ENCODE results near the gene FAT1. TPM values are rescaled to one million over a fixed set of nuclear protein-coding genes. Genes with fewer than 3 reads are reported as not detected.

The FAT1 gene
- total RNA-seq, 1 donor from 2014 or later: 344 TPM

DNA sequence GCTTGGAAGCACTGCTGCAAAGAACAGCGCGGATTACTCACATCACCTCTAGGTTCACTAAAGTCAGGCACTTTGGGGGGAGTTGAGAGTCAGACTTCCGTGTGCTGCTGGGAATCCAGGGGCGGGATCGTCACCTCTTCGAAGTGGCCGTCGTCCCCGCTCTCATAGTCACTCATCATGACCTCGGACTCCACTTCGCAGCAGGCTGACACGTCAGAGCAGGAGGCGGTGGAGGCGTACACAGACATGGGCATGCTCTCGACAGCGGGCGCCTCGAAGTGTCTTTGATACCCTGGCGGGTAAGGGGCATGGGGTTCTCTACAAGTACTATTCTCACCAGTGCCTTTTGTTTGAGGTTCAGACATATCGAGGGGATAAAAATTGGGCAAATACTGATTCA is 135.2 kb downstream of the FAT1 start:
- H3K36me3 ChIP-seq (ENCODE audit: control insufficient read depth, insufficient read depth, low read length): peaks cover 4% of the 10 kb centered on the region
- H3K4me3 ChIP-seq (ENCODE audit: low read depth, low read length): no peak overlapping the region
- no peak for DNase-seq (ENCODE audit: low read depth)
- no peaks in the 10 kb centered on the region for H3K27me3 ChIP-seq (ENCODE audit: control insufficient read depth, insufficient read depth, low read length)
- TF ChIP-seq, protein P1, sequence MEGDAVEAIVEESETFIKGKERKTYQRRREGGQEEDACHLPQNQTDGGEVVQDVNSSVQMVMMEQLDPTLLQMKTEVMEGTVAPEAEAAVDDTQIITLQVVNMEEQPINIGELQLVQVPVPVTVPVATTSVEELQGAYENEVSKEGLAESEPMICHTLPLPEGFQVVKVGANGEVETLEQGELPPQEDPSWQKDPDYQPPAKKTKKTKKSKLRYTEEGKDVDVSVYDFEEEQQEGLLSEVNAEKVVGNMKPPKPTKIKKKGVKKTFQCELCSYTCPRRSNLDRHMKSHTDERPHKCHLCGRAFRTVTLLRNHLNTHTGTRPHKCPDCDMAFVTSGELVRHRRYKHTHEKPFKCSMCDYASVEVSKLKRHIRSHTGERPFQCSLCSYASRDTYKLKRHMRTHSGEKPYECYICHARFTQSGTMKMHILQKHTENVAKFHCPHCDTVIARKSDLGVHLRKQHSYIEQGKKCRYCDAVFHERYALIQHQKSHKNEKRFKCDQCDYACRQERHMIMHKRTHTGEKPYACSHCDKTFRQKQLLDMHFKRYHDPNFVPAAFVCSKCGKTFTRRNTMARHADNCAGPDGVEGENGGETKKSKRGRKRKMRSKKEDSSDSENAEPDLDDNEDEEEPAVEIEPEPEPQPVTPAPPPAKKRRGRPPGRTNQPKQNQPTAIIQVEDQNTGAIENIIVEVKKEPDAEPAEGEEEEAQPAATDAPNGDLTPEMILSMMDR (IDR thresholded peaks at IDR 0.05; ENCODE audit: insufficient read depth, low read length, poor library complexity, severe bottlenecking): no peak

DNA sequence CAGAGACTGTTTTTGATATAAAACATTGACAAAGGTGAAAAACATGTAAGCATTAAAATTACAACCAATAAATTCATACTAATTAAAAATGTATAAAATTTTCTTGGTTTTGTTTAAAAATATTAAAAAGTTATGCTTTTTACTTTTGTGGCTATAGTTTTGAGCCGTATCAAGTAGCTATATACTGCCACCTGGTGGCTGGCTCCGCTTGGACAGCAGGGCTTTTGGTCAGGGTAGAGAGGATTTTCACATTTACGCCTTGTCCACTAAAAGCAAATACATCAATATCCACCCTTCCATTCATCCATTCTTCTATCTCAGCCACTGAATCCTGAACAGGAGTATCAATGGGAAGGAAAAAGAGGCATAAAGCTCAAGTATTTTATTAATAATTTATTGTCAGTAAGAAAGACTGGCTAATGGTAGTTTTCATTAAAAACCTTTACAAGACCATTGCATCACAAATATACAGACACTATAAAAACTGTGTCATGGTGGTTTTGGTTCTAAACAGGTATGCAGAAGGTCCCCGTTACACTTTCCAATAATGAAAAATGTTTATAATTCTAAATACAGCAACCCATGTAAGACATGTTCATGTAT is 136.1 kb downstream of the FAT1 start:
- TF ChIP-seq, protein P1 (IDR thresholded peaks at IDR 0.05; ENCODE audit: insufficient read depth, low read length, poor library complexity, severe bottlenecking): peak; percentile 82
- no peak for DNase-seq (ENCODE audit: low read depth)
- Histone ChIP-seq H3K4me3 (ENCODE audit: low read depth, low read length) (no peak overlapping the region), H3K27me3 (ENCODE audit: control insufficient read depth, insufficient read depth, low read length) (no peaks in the 10 kb centered on the region), H3K36me3 (ENCODE audit: control insufficient read depth, insufficient read depth, low read length) (peaks cover 4% of the 10 kb centered on the region)

DNA sequence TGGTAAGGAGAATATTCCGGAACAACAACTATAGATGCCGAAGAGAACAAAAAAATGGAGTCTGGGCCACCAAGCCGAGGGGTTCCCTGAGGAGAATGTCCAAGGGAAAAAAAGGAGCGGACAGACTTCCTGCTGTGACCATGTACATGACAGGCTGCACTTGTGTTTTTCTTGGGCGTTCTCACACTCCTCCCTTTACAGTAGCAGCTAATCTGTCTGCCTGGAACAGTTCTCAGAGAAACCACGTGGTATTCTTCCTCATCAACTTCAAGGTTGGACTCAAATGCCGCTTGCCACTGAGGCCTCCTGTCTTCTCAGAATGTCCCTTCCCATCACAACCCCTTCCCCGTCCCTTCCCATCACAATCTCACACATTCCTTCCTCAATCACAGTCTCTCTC is 137.5 kb downstream of the FAT1 start:
- no peak for DNase-seq (ENCODE audit: low read depth)
- Histone ChIP-seq H3K36me3 (ENCODE audit: control insufficient read depth, insufficient read depth, low read length) (peaks cover 4% of the 10 kb centered on the region), H3K27me3 (ENCODE audit: control insufficient read depth, insufficient read depth, low read length) (no peaks in the 10 kb centered on the region), H3K4me3 (ENCODE audit: low read depth, low read length) (no peak overlapping the region)
- TF ChIP-seq, protein P1 (IDR thresholded peaks at IDR 0.05; ENCODE audit: insufficient read depth, low read length, poor library complexity, severe bottlenecking): no peak

DNA sequence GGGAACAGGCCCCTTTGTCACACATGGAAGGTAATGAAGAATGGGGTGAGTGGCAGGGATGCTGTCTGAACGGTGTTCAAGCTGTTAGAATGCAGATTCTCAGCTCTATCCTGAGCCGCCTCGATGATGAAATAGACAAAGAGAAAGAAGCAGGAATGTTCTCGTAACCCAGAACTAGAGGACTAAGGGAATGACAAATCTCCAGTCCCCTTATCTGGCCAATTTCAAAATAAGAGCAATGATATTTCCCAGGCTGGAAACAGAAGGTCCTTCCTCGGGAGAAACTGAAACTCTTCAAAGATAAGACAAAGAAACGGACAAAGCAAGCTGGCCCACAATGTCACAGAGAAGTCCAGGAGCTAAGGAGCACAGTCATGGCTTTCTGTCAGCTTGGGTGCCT is 138.7 kb downstream of the FAT1 start:
- TF ChIP-seq, protein P1 (IDR thresholded peaks at IDR 0.05; ENCODE audit: insufficient read depth, low read length, poor library complexity, severe bottlenecking): no peak
- H3K27me3 ChIP-seq (ENCODE audit: control insufficient read depth, insufficient read depth, low read length): no peaks in the 10 kb centered on the region
- H3K36me3 ChIP-seq (ENCODE audit: control insufficient read depth, insufficient read depth, low read length): peaks cover 4% of the 10 kb centered on the region
- no peak overlapping the region for H3K4me3 ChIP-seq (ENCODE audit: low read depth, low read length)
- DNase-seq (ENCODE audit: low read depth): no peak

DNA sequence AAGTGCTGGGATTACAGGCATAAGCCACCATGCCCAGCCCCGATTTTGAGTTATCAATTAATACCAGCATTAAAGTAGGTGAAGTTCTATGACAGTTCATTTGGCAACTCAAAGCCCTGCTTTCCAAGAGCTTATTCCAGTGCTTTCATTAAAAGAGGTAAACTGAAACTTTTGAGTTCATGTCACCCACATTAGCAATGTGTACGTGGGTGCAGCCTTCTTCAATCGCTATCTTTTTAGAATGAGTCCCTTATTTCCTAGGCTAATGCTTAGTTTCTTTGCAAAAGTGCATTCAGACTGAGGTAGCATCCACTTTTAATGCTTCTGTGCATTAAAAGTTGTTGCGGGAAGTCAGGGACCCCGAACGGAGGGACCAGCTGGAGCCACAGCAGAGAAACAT is 142.2 kb downstream of the FAT1 start:
- DNase-seq (ENCODE audit: low read depth): no peak
- H3K36me3 ChIP-seq (ENCODE audit: control insufficient read depth, insufficient read depth, low read length): peaks cover 2% of the 10 kb centered on the region
- TF ChIP-seq, protein P1 (IDR thresholded peaks at IDR 0.05; ENCODE audit: insufficient read depth, low read length, poor library complexity, severe bottlenecking): no peak
- no peak overlapping the region for H3K4me3 ChIP-seq (ENCODE audit: low read depth, low read length)
- H3K27me3 ChIP-seq (ENCODE audit: control insufficient read depth, insufficient read depth, low read length): no peaks in the 10 kb centered on the region

DNA sequence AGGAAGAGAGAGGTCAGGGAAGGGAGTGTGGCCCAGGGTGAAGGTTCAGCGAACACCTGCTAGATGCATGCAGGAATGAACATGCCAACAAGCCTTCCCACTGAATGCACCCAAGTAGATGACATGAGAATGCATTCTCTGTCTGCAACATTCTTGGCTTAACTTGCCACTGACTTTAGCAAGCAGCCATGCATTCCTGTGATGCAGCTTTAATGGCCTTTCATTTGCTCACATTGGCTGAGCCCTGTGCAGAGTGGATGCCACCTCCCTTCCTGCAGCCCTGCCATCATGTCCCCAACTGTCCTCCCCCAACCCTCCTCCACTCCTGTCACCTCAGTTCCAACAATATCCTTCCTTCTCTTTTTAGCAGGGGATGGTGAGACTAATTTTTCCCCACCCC is 143.0 kb downstream of the FAT1 start:
- Histone ChIP-seq H3K4me3 (ENCODE audit: low read depth, low read length) (no peak overlapping the region), H3K36me3 (ENCODE audit: control insufficient read depth, insufficient read depth, low read length) (no peaks in the 10 kb centered on the region), H3K27me3 (ENCODE audit: control insufficient read depth, insufficient read depth, low read length) (no peaks in the 10 kb centered on the region)
- DNase-seq (ENCODE audit: low read depth): no peak
- TF ChIP-seq, protein P1 (IDR thresholded peaks at IDR 0.05; ENCODE audit: insufficient read depth, low read length, poor library complexity, severe bottlenecking): no peak

Measured in kidney epithelial cell (primary cell).